NOMO-1 treated with DMSO at 0.1 percent for 48 hours (cell line): Measurements from ENCODE around the gene SEMA4C.
"Not testable (repeated sequence)": the region's sequence is repeated elsewhere in the genome, so short reads cannot be mapped to it uniquely, and the experiment has no call there.

Experiments
- DNase-seq: peaks from one replicate; lab custom pipeline; 2025; ENCODE audit not compliant: unreplicated experiment; lab: John Stamatoyannopoulos, UW

SEMA4C gene

GRCh38 chr2:96898641-96899412, 28.9 kb upstream of the SEMA4C start:
- DNase-seq = no peak

DNA sequence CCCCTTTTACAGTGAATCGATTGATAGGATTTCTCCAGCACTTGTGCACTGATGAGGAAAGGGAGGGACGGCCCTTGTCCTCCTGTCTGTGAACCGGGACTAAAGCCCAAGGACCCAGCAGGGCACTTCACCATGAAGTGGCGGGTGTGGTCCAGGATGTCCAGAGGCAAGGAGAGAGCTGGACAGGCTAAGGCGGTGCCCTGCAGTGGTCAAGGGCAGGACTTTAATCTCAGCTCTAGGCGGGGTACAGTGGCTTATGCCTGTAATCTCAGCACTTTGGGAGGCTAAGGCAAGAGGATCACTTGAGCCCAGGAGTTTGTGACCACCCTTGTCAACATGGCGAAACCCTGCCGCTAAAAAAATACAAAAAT, 28.2 kb upstream of the SEMA4C start:
- no peak for DNase-seq

DNA sequence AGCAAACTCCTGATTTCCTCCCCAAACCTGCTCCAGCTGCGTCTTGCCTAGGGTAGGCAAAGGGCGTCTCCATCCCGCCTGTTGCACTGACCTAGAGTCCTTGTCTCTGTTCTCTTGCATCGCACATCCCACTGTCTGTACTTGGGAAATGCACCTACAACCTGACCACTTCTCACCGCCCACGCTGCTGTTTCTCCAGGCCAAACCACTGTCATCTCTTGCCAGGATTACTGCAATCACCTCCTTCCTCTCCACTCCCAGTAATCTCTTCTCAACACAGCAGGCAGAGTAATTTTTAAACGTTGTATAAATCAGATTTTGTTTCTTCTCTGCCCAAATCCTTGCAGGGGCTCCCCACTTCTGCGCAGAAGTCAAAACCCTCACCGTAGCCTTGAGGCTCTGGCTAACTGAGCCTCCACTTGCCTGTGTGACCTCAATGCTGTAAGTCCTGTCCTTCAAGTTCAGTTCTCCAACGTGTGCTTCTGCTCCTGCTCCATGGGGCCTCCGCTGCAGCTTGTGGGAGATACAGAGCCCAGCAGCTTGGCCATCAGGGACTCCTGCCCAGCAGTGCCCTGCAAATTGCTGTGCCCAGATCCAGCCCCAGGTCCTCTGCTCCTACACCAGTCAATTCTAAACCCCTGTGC, 27.7 kb upstream of the SEMA4C start:
- no peak for DNase-seq

- no peak for DNase-seq
Observed at GRCh38 chr2:96895746-96896651, 26.1 kb upstream of the SEMA4C start.

DNA sequence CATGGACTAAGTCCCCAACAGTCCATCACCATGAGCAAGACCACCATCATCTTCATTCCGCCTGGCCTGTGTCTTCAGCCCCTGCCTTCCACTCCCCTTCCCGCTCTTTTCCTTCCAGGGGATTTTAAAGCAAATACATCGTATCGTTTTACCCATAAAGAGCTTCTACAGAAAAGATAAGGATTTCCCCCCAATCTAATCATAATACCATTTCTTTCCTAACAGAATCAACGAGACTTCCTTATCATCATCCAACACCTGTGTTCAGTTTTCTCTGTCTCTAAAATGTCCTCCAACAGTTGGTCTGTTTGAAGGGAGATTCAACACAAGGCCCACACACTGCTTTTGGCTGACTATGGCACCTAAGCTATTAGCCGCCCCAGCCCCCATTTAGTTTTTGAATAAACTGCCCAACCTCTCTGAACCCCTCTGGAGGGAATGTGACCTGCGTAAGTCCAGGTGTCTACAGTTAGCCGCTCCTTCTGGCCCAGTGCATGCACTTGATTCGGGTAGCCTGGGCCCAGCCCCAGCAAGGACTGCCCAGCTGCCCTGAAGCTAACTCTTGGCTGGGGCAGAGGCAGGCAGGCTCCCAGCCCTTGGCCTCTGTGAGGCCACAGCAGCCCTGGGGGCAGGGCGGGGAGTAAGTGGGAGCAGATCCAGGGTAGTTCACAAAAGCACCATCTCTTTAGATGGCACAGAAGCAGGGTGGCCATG, 25.3 kb upstream of the SEMA4C start:
- DNase-seq = no peak

DNA sequence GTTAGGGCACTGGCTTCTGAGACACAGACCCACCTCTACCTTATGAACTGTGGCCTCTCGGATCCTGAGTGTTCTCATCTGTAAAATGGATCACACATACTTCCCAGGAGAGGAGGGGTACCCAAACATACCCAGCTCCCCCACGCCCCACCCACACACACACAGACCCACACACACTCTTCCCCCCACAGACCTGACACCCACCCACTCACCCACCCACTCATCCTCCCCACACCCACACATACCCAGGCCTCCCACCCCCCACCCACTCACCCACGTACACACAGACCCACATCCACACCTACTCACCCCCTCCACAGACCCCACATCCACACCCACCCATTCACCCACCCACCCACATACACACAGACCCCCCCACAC, 24.3 kb upstream of the SEMA4C start:
- DNase-seq = no peak

DNA sequence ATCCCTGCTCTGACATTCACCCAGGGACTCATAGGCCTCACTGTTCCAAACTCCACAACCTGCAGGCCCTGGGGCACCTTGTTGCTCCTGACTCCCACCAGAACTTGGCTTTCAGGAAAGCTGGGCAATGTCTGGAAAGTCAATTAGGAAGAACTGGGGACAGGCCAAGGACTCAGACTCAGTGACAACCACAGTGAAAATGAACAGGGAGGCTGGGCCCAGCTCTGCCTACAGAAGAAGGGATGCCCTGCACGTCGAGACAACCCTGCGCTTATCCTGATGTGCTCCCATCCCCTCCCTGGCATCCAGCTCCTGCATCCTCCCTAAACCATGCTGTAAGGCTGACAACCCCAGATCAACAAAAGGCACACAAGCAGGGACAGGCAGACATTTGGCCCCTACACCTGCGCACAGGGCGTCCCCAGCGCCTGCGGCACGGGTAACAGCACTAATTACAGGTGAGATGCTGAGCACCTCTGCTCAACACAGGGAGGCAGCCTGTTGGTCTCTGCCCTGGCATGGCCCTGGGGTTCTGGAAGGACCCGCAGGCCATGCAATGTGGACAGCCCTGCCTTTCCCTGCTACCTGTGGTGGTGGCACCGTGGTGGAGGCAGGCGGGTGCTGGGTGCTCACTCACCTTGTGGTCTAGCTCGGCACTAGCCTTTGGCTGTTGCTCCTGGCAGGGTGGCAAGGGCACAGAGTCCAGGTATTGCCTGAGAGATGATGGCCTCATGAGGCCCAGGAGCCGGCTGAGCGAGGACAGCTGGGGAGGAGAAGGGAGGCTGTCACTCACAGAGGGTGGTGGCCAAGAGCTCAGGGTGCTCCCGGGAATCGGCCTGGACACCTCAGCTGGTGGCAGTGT, 23.6 kb upstream of the SEMA4C start:
- no peak for DNase-seq

DNA sequence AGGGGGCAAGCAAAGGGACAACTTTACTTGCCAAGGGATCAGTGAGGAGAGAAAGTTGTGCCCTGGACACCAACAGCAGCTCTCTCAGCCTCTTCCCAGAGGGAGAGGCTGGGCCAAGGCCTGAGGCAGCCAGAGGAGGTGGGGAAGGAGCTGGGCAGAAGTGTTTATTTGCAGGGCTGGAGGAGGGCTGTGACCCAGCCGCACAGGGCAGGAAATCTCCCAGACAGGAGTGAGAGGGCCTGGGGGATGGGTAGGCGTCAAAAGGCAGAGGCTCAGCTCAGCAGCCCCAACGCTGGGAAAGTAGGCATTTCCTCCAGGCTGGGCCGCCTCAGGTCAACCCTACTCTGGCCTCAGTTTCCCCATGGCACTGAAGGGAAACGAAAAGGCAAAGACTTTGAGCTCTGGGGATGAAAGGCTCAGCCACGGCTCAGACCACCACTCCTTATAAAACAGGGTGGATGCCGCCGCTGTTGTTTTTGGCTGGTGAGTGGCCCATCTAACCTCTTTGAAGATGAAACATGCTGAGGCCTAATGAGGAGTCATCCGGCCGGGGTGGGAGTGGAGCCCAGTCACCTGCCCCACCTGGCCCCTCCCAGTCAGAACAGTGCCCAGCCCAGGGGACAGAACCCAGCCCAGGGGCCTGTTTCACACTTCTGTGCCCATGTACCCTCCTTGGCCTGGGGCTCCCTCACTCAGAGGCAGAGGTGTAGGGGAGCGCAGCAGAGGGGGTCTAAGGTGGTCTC, 21.9 kb upstream of the SEMA4C start:
- no peak for DNase-seq

DNA sequence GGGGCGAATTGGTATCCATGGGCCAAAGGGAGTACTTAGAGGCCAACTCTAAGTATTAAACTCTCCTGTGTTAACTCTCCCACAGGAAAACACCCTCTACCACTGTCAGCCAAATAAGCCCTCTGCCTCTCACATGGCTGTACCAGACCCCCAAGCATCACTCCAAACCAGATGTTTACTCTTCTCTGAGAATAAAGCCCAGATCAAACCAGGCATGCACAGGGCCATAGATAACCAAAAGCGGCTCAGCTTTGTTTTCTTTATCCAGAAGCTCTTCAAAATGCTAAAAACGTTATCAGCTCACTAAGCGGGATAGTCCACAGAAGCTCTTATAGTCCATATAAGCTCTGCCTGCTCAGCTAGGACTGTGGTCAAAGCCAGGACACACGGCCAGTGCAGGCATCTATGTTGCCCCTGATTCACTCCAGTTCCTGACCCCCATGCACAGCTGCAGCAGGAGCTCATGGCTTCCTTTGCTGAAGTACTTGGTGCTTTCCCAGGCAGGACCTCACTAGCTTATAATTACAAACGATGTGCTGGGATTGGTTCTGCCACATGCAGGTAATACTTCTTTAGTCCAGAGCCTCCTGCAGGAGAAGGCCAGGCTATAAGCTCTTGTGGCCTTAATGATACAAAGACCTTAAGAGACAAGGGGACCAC, 21.0 kb upstream of the SEMA4C start:
- DNase-seq = no peak

GRCh38 chr2:96890252-96890651, 20.4 kb upstream of the SEMA4C start:
- DNase-seq = no peak

GRCh38 chr2:96889502-96889901, 19.6 kb upstream of the SEMA4C start:
- not testable (repeated sequence) for DNase-seq

DNA sequence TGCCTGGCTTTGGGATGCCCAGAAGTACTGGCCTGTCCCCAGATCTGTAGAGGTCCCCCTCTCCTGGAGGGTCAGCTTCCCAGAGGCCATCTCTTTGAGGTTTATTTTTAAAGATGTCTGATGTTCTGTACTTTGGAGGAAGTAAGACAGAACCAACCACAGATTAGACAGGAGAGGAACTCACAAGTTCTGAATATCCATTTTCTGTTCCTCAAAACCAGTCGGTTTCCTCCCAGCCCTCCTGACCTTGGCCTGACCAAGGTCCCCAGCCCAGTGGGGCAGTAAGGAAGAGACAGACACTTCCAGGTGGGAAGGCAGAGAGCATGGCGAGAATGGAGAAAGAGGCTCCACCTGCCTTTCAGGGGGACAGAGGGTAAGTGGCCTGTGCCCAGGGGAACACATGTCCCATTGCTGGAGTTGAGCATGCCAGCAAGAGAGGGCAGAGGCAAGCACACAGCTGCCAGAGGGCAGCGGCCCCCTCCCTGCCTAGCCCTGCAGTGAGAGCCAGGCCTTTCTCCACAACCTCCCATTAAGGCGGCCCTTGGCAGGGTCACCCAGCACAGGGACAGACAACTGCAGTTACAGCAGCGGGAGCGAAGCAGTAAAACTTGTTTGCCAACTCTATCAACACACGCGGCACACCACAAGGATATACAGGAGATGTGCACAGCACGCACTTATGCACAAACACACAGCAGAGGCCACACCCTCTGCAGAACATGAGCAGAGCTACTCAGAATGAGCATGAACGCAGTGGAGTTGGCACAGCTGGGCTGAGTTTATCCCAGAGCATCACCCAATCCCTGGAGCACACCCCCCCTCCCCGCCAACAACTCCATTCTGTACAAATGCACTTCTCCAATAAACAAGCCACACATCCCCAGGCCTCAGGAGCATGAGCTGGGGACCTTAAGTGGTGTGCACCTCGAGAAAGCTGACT, 18.5 kb upstream of the SEMA4C start:
- peak; percentile 83 for DNase-seq

DNA sequence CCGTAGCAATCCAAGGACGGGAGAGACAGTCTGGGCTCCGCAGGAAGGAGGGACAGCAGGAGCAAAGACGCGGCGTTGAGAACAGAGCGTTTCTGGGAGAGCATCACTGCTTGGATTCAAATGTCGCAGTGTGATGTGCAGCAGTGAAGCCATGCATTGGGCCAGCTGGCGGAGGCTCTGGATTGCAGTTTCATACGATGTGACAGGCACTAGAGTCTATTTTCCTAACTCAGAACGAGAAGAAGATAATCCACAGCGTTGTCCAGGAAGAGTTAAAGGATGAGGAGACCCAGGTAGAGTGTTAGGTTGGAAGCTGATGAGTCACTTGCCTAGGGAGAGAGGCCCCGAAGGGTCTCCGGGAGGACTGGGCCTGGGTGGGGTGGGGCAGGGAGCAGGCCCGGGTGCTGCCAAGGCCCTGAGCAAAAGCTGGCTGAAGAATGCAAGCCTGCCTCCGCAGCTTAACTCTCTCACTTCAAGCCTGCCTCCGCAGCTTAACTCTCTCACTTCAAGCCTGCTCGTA, 17.7 kb upstream of the SEMA4C start:
- DNase-seq = no peak

DNA sequence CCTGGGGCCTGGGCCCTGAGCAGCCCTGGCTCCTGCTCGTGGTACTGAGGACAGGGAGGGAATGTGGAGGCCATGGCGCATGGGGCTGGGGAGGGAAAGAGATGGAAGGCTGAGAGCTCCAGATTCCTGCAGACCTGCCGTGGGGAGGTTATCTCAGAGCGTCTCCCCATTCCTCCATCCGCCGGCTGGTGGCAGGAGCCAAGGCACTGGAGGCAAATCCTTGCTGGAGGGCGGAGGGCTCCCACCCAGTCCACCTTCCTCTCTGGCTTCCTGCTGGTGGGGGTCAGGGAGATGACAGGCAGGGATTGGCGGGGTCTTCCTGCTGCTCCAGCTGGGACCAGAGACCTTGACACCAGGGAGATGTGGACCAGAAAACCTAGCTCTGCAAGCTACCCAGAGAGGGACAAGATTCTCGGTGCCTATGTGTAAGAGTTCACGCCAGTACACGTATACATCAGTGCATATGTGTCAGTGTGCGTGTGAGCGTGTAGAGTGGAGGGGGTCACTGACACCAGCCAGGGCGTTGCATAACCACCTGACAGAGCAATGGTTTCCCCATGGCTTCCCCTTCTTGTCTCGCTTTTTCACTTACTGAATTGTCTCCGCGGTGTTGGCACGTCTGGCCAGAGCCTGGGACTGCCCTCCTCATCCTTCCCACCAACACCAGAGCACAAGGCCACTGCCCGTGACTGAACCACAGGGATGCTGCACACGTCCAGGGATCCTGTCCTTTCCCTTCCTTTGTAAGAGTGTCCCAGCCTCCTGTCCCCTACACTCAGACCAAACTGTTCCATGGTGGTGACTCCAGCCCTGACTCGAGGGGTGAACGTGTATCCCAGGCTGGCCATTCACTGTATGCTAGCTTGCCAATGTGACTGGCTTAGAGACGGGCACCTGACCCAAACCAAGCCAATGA, 15.8 kb upstream of the SEMA4C start:
- peak; percentile 72 for DNase-seq

GRCh38 chr2:96884299-96885094, 14.6 kb upstream of the SEMA4C start:
- DNase-seq = no peak

DNA sequence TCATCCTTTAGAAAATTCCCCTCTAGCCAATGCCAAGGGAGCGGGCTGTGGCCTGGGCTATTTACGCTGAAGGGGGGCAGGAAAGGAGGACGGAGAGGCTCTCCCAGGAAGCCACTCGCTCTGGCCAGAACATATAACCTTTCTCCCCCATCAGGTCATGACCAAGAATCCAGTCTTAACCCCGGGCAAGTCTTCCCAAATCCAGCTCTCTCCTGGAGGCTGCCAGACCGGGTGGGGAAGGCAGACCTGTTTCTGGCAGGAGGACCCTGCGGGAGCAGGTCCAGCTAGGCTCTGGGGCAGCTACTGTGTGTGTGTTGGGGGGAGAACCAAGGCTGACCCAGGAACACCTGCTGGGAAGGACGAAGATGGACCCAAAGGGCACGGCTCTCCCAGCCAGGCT, 13.4 kb upstream of the SEMA4C start:
- no peak for DNase-seq
